ENCODE measurements around the gene VKORC1L1. TPM values are rescaled to one million over a fixed set of nuclear protein-coding genes. Genes with fewer than 3 reads are reported as not detected.
A peak's percentile ranks its signal among the peaks of the same experiment; 100 is the strongest.
"Not testable (repeated sequence)": the region's sequence is repeated elsewhere in the genome, so short reads cannot be mapped to it uniquely, and the experiment has no call there.

The VKORC1L1 gene
- total and polyA plus RNA-seq, 7 donors, result 3.9 to 20.3 (median 15.1) TPM

GRCh38 chr7:65980478-65981250, 107.8 kb downstream of the VKORC1L1 start:
- peak overlapping the region in 3 of 4 donors; percentile 79 to 88 (median 83) for H3K27ac ChIP-seq
- intact Hi-C loops (cut with DNase I), result loop anchor here (10.0 kb wide), 1 partner anchor 106 kb away; the partner anchor contains the start of gene VKORC1L1

GRCh38 chr7:65981965-65982792, 109.3 kb downstream of the VKORC1L1 start, which contains the start of gene GUSB:
Gene GUSB, minus strand, starts transcription at chr7:65982213. Its CDS starts 30 bp downstream, at chr7:65982183.
- Histone ChIP-seq H3K9me3 (no peaks in the 10 kb centered on the region), H3K27ac (peak within 1 kb of the TSS; percentile 77 to 88 (median 81)), H3K4me1 (peaks cover 0 to 25% (median 20%) of the 10 kb centered on the region in 4 donors), H3K27me3 (no peaks in the 10 kb centered on the region), H3K4me3 (peak within 1 kb of the TSS; percentile 77 to 97 (median 86)), H3K36me3 (peaks cover 0 to 22% (median 3%) of the 10 kb centered on the region in 4 donors)
- WGBS, 2 donors, result 4 to 5% methylated on average over 62 of the region's 62 CpGs
- intact Hi-C loops (cut with DNase I), result loop anchor here (10.0 kb wide), 1 partner anchor 107 kb away; the partner anchor contains the start of gene VKORC1L1
- DNase-seq, result peak; percentile 95
- TF ChIP-seq CTCF (IDR thresholded peaks at IDR 0.05) (no peak), EP300 (IDR thresholded peaks at IDR 0.05) (peak in 1 of 4 donors; percentile 24), POLR2AphosphoS5 (IDR thresholded peaks at IDR 0.05) (peak; percentile 75 to 93 (median 92)), POLR2A (IDR thresholded peaks at IDR 0.05) (peak; percentile 59 to 71)

More at GRCh38 chr7:65980478-65981250, 107.8 kb downstream of the VKORC1L1 start:
- Histone ChIP-seq H3K4me1 (peaks cover 0 to 25% (median 20%) of the 10 kb centered on the region in 4 donors), H3K9me3 (no peaks in the 10 kb centered on the region), H3K4me3 (peak overlapping the region; percentile 4 to 92 (median 79)), H3K27me3 (no peaks in the 10 kb centered on the region), H3K36me3 (peaks cover 0 to 38% (median 4%) of the 10 kb centered on the region in 4 donors)
- WGBS, 2 donors, result 34 to 38% methylated on average over 11 of the region's 11 CpGs
- TF ChIP-seq POLR2A (IDR thresholded peaks at IDR 0.05), result no peak
- peak in 1 of 4 donors; percentile 47 for TF ChIP-seq POLR2AphosphoS5 (IDR thresholded peaks at IDR 0.05)
- DNase-seq, result peak; percentile 82

- TF ChIP-seq POLR2A (IDR thresholded peaks at IDR 0.05), result no peak
- TF ChIP-seq EP300 (IDR thresholded peaks at IDR 0.05), result no peak
- TF ChIP-seq CTCF (IDR thresholded peaks at IDR 0.05), result no peak
- no peaks in the 10 kb centered on the region for H3K27me3 ChIP-seq
- 77 to 90% methylated on average over 10 of the region's 10 CpGs for WGBS, 2 donors
- H3K4me3 ChIP-seq, result no peak overlapping the region
- H3K4me1 ChIP-seq, result peaks cover 0 to 25% (median 20%) of the 10 kb centered on the region in 4 donors
- H3K27ac ChIP-seq, result no peak overlapping the region
- intact Hi-C loops (cut with DNase I), result loop anchor here (10.0 kb wide), 1 partner anchor 109 kb away; the partner anchor contains the start of gene VKORC1L1
- peaks cover 0 to 9% (median 2%) of the 10 kb centered on the region in 4 donors for H3K36me3 ChIP-seq
- H3K9me3 ChIP-seq, result no peaks in the 10 kb centered on the region
- no peak for DNase-seq
Measured at GRCh38 chr7:65983965-65984658, 111.2 kb downstream of the VKORC1L1 start.

- no peaks in the 10 kb centered on the region for H3K9me3 ChIP-seq
- no peak overlapping the region for H3K4me3 ChIP-seq
- 89 to 91% methylated on average over 4 of the region's 4 CpGs for WGBS, 2 donors
- H3K27ac ChIP-seq, result no peak overlapping the region
- no peaks in the 10 kb centered on the region for H3K4me1 ChIP-seq
- no peak for DNase-seq
- TF ChIP-seq CTCF (IDR thresholded peaks at IDR 0.05) (no peak), POLR2A (IDR thresholded peaks at IDR 0.05) (no peak), EP300 (IDR thresholded peaks at IDR 0.05) (no peak), POLR2AphosphoS5 (IDR thresholded peaks at IDR 0.05) (no peak)
- intact Hi-C loops (cut with DNase I), result loop anchor here (10.0 kb wide), 1 partner anchor 113 kb away; the partner anchor contains the start of gene VKORC1L1
- no peaks in the 10 kb centered on the region for H3K36me3 ChIP-seq
- H3K27me3 ChIP-seq, result no peaks in the 10 kb centered on the region
Measured at GRCh38 chr7:65988084-65988483, 115.2 kb downstream of the VKORC1L1 start.

GRCh38 chr7:65988503-65988902, 115.6 kb downstream of the VKORC1L1 start:
- intact Hi-C loops (cut with DNase I), result loop anchor here (10.0 kb wide), 1 partner anchor 114 kb away; the partner anchor contains the start of gene VKORC1L1
- not testable (repeated sequence) for H3K9me3 ChIP-seq, H3K27me3 ChIP-seq, H3K4me3 ChIP-seq, H3K36me3 ChIP-seq, DNase-seq, H3K4me1 ChIP-seq, H3K27ac ChIP-seq
- WGBS, 2 donors, result 88 to 98% methylated on average over 1 of the region's 1 CpG

All from sigmoid colon (tissue), 7 donors.